ENCODE data around the gene CCDC88B.

CCDC88B gene

DNA sequence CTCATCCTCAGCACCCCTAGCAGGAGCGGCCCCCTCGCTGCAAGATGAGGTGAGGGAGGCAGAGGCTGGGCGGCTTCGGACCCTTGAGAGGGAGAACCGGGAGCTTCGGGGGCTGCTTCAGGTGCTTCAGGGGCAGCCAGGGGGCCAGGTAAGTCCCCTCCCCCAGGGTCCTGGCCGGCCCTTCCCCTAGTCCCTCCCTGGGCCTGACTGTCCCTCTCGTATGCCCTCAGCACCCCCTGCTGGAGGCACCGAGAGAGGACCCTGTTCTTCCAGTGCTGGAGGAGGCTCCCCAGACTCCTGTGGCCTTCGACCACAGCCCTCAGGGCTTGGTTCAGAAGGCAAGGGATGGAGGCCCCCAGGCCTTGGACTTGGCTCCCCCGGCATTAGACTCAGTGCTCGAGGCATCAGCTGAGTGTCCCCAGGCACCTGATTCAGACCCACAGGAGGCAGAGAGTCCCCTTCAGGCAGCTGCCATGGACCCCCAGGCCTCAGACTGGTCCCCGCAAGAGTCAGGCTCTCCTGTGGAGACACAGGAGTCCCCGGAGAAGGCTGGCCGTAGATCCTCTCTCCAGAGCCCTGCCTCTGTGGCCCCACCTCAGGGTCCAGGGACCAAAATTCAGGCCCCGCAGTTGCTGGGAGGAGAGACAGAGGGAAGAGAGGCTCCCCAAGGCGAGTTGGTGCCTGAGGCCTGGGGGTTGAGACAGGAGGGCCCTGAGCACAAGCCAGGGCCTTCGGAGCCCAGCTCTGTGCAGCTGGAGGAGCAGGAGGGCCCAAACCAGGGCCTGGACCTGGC, 4.0 kb downstream of the CCDC88B start:
- DNase-seq (ENCODE audit: low spot score), result peak; percentile 63

DNA sequence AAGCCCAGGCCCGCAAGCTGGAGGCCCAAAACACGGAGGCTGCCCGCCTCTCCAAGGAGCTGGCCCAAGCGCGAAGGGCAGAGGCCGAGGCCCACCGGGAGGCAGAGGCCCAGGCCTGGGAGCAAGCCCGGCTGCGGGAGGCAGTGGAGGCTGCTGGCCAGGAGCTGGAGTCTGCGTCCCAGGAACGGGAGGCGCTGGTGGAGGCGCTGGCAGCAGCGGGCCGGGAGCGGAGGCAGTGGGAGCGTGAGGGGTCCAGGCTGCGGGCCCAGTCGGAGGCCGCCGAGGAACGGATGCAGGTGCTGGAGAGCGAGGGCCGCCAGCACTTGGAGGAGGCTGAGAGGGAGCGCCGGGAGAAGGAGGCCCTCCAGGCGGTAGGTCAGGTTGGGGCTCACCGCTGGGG, 4.8 kb downstream of the CCDC88B start:
- DNase-seq (ENCODE audit: low spot score), result no peak

DNA sequence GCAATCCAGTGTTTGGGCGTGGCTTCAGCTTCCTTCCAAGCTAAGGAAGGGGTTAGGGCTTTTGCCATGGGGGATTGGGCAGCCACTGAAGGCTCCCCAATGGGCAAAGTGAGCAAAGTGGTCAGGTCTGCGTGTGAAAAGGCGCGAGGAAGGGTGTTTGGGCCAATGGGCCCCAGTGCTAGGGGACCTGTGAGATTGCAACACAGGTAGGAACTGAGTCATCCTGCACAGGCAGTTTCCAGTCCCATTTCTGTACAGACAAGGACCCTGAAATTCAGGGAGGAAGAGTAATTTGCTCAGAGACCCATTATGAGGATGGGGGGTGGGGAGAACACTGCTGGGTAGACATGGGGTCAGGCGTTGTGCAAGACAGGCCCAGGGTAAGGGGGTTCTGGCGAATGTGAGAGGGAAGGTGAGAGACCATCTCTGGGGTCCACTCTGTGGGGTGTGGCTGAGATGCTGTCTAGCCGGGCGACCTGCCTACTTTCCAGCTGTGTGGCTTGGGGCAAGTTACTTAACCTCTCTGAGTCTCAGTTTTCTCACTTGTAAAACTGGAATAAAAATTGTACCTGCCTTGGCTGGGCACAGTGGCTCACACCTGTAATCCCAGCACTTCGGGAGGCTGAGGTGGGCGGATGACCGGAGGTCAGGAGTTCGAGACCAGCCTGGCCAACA, 7.3 kb downstream of the CCDC88B start:
- no peak for DNase-seq (ENCODE audit: low spot score)

DNA sequence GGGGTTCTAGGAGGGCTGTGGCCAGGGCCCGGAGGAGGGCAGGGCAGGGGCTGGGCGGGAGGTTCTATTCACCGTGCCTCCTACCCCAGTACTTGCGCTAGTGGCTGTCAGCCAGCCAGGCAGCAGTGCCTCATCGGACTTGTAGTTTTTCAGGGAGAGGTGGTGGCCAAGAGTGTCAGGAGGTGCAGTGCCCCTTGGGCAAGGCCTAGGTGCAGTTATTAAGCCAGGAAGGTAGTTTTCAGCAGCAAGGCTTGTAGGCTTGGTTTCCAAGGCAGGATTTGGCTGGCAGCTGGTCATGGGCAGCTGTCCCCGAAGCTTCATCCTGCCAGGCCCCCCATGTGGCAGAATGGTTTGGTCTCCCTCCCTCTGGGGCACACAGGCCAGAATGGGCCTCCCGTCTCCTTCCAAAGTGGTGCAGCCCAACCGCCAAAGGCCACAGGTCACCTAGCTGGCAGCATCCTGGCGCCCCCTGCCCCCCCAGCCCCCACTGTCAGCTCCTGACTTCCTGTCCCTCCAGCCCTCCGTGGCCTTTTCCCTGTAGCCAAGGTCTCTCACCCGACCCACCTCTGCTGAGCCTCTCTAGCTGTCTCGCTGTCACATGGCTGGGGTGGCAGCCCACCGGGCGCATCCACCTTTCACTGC, 8.5 kb downstream of the CCDC88B start:
- DNase-seq (ENCODE audit: low spot score), result no peak

DNA sequence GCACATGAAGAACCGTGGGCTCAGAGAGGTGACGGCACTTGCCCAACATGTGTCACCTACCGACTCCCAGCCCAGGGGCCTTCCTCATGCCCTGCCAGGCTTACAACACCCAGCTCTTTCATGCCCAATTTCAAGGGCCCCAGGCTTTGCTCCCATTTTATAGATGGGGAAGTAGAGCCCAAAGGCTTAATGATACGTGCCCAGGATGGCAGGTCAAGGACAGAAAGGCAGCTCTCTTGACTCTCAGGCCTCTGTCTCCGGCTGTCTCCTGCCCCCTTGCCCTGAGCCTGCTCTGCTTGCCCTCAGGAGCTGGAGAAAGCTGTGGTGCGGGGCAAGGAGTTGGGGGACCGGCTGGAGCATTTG, 9.0 kb downstream of the CCDC88B start:
- DNase-seq (ENCODE audit: low spot score), result no peak

DNA sequence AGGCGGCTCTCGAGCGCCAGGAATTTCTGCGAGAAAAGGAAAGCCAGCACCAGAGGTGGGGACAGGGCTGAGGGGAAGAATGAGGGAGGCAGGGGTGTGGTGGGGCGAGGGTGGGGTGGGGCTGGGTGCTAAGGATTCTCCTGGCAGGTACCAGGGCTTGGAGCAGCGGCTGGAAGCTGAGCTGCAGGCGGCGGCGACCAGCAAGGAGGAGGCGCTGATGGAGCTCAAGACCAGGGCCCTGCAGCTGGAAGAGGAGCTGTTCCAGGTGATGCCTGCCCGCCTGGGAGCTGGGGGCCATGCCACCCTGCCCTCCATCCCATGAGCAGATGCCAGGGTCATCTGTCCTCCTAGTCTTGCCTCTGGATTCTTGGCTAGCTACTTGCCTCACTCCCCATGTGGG, 9.4 kb downstream of the CCDC88B start:
- DNase-seq (ENCODE audit: low spot score), result no peak

DNA sequence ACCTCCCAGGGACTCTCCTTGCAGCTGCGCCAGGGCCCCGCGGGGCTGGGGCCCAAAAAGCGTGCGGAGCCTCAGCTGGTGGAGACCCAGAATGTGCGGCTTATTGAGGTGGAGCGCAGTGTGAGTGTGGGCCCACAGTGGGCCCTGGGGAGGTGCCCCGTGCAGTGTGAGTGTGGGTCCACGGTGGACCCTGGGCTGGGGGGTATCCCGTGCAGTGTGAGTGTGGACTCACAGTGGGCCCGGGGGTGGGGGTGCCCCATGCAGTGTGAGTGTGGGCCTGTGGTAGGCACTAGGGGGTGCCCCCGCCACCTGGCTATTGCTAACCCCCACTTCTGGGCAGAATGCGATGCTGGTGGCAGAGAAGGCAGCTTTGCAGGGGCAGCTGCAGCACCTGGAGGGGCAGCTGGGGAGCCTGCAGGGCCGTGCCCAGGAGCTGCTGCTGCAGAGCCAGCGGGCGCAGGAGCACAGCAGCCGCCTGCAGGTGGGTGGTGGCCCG, 11.2 kb downstream of the CCDC88B start:
- DNase-seq (ENCODE audit: low spot score), result no peak

DNA sequence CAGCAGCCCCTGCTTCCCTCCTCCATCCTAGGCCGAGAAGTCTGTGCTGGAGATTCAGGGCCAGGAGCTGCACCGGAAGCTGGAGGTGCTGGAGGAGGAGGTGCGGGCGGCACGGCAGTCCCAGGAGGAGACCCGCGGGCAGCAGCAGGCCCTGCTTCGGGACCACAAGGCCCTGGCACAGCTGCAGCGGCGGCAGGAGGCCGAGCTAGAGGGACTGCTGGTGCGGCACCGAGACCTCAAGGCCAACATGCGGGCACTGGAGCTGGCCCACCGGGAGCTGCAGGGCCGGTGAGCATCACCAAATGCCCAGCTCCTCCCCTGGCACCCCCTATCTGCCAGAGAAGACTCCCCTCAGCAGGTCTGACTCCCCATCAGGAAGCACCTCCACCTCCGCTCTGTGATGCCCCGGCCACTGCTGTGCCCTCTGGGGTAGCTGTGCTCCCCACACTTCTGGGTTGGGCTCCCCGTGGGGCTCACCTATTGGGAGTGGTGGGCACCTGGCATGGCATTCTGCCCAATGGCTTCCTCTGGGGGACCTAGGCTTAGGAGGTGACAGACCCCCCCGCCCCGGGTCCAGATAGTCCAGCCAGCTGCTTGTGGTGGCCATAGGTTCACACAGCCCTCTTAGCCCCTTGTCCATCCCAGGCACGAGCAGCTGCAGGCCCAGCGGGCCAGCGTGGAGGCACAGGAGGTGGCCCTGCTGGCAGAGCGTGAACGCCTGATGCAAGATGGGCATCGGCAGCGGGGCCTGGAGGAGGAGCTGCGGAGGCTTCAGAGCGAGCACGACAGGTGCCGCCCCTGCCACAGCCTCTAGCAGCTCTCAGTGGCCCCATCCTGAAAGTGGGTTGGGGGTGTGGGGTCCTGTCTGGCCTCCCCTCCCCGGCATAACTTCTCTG, 12.3 kb downstream of the CCDC88B start:
- DNase-seq (ENCODE audit: low spot score), result no peak

DNA sequence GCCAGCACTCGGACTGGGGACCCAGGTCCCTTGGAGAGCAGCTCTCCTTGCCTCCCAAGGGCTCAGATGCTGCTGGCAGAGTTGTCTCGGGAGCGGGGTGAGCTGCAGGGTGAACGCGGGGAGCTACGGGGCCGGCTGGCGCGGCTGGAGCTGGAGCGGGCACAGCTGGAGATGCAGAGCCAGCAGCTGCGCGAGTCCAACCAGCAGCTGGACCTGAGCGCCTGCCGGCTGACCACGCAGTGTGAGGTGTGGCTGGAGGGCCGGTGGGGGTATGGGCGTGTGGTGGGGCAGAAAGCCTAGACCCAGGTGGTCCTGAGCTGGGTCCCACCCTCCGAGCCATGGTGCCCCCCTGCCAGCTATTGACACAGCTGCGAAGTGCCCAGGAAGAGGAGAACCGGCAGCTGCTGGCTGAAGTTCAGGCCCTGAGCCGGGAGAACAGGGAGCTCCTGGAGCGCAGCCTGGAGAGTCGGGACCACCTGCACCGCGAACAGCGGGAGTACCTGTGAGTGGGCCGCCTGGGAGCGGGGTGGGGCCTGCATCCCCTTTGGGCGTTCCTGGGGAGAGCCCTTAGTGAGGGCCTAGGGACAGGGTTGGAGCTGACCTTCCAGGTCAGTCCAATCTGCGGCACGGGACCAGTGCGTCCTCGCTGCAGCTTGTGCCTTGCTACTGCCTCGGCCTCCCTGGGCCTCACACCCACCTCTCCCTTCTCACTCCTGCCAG, 13.2 kb downstream of the CCDC88B start:
- no peak for DNase-seq (ENCODE audit: low spot score)

DNA sequence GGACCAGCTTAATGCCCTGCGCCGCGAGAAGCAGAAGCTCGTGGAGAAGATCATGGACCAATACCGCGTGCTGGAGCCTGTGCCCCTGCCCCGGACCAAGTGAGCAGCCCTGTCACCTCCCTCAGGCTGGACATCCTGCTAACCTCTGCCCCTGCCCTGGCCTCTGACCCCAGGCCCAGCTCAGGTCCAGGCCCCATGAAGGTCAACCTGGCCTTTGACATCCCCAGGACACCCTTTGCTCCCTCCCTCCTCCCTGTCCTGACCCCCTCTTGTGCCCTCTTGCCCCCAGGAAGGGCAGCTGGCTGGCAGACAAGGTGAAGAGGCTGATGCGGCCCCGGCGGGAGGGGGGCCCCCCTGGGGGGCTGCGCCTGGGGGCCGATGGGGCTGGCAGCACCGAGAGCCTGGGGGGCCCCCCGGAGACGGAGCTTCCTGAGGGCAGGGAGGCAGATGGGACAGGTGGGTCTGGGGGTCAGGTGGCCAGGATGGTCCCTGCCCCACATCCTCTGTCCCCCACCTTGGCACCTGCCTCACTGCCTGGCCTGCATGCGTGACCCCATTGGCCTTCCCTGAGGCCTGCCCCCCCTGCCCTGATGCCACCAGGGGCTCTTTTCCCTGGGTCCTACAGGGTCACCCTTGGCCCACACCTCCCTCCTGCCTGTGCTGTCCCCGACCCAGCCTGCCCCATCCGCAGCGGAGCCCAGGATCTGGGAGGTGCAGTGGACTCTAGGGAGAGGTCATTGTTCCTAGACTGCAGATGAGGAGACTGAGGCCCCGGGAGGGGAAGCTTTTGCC, 13.9 kb downstream of the CCDC88B start:
- no peak for DNase-seq (ENCODE audit: low spot score)

DNA sequence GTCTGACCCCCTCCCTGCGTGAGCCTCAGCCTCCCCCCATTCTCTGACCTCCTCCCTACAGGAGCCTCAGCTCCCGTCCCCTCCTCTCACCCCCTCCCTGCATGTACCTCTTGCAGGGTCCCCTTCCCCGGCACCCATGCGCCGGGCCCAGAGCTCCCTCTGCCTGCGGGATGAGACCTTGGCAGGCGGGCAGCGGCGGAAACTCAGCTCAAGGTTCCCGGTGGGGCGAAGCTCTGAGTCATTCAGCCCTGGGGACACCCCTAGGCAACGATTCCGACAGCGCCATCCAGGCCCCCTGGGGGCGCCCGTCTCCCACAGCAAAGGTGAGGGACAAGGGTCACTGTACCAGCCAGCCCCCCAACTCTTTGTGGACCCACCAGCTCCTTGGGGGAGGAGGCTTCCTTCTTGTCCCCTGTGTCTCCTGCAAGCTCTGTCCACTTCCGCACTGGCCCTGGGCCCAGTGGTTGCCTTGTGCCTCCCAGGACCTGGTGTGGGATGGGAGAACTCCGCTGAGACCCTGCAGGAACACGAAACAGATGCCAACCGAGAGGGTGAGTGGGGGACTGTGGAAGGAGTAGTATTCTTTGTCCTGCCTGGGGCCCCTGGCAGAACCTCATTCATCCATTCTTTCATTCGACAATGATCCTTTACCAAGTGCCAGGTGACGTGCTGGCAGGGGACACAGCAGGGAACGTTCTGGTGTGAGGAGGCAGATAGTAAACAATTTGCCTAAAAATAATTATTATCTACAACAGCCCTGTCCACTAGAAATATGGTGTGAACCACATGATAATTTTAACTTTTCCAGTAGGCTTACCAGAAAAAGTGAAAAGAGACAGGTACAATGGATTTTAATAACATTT, 15.3 kb downstream of the CCDC88B start:
- DNase-seq (ENCODE audit: low spot score), result peak; percentile 94

DNA sequence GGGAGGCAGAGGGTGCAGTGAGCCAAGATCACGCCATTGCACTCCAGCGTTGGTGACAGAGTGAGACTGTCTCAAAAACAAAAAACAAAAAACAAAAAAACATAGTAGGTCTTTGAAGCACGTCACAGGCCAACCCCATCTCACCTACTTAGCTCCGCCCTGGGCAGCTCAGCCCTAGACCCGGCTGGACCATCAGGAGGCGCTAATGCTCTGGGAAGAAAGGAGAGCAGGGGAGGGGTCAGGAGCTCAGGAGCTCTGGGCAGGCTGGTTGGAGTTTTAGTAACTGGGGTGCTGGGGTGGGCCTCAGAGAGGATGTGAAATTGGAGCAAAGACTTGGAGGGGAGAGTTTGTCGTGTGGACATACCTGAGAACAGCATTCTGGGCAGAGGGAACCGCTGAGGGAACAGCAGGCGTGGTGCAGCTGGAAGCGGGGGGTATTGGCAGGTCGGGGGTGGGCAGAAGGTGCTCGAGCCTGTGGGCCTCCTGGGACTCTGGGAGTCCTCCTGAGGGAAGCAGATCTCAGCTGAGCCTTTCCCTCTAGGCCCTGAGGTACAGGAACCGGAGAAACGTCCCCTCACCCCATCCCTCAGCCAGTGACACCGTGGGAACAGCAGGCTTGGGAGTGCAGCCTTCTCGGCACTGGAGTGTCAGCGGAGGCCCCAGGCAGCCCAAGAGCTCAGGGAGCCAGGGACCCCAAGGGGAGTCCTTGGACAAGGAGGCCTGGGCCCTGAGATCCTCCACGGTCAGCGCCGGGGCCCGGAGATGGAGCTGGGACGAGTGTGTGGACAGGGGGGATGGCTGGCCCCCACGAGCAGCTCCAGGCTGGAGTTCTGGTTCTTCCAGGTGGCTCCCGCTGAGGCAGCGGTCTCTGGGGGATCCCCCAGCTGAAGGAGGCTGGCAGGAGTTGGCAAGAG, 16.8 kb downstream of the CCDC88B start:
- peak; percentile 79 for DNase-seq (ENCODE audit: low spot score)

DNA sequence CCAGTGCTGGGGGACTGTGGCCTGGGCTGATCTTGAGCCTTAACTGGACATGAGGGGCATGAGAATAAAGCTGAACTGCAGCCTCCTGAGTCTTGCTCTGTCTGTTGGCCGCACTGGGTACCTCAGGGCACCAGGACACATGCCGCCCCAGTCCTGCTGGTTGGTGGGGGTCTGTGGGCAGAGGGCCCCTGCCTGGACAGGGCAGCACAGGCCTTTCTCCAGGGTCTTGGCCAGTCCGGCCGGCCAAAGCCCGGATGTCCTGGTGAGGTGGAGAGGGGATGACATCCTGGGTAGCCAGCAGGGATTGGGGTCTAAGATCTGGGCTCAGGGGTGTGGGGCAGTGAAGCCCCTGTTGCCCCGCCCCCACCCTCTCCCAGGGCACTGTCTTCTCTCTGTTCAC, 17.4 kb downstream of the CCDC88B start:
- no peak for DNase-seq (ENCODE audit: low spot score)

DNA sequence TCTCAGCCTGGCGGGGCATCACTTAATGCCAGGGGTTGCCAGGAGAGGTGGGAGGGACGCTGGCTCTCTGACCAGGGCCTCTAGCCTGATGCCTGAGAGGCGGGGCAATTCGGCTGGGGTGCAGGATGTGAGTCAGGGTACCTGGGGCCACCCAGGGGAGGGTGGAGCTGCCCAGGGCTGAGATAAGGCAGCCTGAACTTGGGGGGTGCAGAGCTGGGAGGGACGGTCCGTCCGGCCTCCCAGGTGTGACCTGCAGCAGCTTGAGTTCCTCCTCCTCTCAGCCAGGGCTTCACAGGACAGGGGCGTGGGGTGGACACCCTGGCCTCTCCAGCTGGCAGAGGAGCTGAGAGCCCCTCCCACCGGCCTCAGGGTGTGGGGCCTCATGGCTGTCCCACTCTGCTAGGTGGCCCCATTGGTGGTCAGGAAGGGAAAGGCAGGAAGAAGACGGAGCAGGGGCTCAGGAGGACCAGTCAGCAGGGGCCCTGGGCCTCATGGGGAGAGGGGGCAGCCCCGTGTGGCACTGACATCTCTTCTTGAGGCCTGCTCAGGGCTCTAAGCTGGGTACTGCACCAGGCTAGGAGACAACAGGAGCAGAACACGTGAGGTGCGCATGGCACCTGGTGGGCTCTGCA, 18.0 kb downstream of the CCDC88B start:
- no peak for DNase-seq (ENCODE audit: low spot score)

DNA sequence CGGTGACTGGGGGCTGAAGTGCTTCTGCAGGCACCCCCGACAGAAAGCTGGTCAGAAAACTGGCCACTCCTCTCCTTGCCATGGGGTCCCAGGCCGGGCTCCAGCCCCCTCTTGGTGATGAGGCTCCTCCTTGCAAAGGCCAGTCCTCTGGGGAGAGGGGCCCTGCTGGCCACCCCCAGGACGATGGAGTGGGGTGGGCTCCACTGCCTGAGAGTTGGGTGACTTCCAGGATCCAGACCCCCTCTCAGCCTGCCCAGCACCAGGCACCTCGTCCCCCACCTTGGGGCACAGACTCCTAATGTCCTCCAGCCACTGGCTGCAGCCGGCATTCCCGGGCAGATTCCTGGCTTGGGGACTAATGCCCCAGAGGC, 18.5 kb downstream of the CCDC88B start:
- DNase-seq (ENCODE audit: low spot score), result no peak

DNA sequence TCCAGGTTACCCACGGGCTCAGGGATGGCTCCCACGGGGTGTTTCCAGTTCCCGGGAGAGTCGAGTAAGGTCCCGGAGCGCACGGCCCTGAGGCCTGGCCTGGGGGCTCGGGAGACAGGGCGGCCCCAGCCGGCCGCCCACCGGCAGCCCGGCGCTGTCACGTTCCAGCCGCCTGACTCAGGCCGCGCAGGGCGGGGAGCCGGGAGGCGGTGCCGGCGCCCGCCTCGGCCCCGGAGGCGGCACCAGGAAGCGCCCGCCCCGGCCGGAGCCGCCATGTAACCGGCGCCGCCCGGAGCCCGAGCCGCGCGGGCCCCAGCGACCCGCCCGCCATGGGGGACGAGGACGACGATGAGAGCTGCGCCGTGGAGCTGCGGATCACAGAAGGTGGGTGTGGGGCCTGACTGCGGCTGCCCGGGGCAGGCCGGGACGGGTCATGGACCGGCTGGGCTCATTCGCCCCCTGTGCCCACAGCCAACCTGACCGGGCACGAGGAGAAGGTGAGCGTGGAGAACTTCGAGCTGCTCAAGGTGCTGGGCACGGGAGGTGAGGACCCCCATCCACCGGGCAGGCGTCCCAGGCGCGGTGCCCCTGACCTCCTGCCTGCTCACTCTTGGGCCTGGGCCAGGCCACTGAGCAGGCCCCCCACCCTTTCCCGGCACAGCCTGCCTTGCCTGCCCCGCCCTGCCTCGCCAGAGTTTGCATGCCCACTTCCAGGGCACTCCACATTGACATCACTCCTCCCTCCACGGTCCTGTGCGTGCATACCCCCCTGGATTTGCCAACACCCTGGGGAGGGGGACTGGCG, 19.1 kb downstream of the CCDC88B start, which contains the start of gene RPS6KA4:
TSS of gene RPS6KA4 (plus strand) at position 256 of the 805 bp plus-strand sequence. CDS start at position 330, 74 bp downstream.
- DNase-seq (ENCODE audit: low spot score), result peak; percentile 58
